Lower leg skin (tissue), 4 donors: ENCODE results near the gene PRR33. TPM values are rescaled to one million over a fixed set of nuclear protein-coding genes. Genes with fewer than 3 reads are reported as not detected.

ENCODE experiments used
- DNase-seq, 2 donors: peaks; one replicate each; pipeline ENCODE4 v3.0.0-alpha.2; 2019; ENCODE audit warnings: low spot score in 2 of 2
- H3K4me3 ChIP-seq: fragments of 200-600 bp; sonication (generic); 2 replicates; pipeline ENCODE4 v1.5.1; 2017; ENCODE audit warnings: mild to moderate bottlenecking, low read depth; ENCODE audit not compliant: poor library complexity, severe bottlenecking
- POLR2A ChIP-seq, 2 donors: fragments of 450-650 bp; IDR thresholded peaks; one replicate each; pipeline ENCODE4 v1.6.1; 2016 to 2017; ENCODE audit warnings: antibody characterized with exemption in 2 of 2, mild to moderate bottlenecking in 1 of 2, moderate library complexity in 1 of 2
- WGBS, 2 donors: methylation state at CpG; one replicate each; pipeline ENCODE4 v1.1.5; 2018; 5-methylcytosine and 5-hydroxymethylcytosine counted together
- intact Hi-C: fragments of 100-400 bp; cut with DNase I; formaldehyde crosslinking; loops from one replicate; pipeline ENCODE4 v1.15.0; 2023; ENCODE audit warnings: low total_unique reads
- total RNA-seq, 4 donors: library from RNA; depleted of rRNA; stranded (reverse); fragments of >200 nt; gene quantifications; one replicate each; pipeline ENCODE4 v1.1.0, GENCODE V29; 2016
- TF ChIP-seq, protein P1 (sequence below), 3 donors: fragments of 450-650 bp; IDR thresholded peaks; one replicate each; pipeline ENCODE4 v1.5.1; 2016; ENCODE audit warnings: antibody characterized with exemption in 3 of 3, mild to moderate bottlenecking in 3 of 3, moderate library complexity in 2 of 3

PRR33 gene
- total RNA-seq, 4 donors from 2014 or later: not detected

DNA sequence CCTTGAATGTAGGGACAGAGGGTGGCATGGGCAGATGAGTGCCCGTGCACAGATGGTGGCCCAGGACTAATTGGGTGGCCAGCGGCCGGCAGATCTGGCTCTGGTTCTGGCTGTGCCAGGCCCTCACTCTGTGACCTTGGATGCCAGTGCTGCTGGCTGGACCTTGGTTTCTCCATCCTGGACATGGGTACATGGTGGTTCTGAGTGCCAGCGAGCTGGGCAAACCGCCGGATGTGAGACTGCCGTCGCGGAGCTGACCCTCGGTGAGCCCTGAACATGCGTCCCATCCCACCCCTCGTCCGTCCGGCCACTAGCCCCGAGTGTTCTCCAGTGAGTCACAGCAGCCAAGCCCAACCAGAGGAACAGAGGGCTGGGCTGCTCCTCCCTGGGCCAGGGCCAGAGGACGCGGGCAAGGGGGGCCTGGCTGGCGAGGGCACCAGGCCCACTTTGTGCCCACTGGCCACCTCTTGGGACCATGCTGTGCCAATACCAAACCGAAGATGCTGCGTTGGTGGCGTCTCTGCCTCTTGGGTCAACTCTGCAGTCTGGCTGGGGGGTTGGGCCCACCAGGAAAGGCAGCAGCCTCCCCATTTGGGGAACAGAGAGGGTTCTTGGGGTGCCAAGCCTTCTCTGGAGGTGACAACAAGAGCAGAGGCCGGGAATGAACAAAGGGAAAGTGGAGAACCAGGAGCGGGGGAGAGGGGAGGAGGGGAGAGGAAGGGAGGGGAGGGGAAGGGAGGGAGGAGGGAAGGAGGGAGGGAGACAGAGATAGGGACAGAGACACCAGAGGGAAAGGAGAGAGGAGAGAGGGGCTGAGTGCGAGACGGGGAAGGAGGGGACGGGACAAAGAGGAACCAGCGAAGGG lies 28.1 kb downstream of the PRR33 start:
- intact Hi-C loops: no loop called here
- no peak overlapping the region for H3K4me3 ChIP-seq
- DNase-seq: peak; percentile 77 to 96
- WGBS, 2 donors: 19 to 23% methylated on average over 13 to 25 of the region's 27 CpGs
- TF ChIP-seq, protein P1, sequence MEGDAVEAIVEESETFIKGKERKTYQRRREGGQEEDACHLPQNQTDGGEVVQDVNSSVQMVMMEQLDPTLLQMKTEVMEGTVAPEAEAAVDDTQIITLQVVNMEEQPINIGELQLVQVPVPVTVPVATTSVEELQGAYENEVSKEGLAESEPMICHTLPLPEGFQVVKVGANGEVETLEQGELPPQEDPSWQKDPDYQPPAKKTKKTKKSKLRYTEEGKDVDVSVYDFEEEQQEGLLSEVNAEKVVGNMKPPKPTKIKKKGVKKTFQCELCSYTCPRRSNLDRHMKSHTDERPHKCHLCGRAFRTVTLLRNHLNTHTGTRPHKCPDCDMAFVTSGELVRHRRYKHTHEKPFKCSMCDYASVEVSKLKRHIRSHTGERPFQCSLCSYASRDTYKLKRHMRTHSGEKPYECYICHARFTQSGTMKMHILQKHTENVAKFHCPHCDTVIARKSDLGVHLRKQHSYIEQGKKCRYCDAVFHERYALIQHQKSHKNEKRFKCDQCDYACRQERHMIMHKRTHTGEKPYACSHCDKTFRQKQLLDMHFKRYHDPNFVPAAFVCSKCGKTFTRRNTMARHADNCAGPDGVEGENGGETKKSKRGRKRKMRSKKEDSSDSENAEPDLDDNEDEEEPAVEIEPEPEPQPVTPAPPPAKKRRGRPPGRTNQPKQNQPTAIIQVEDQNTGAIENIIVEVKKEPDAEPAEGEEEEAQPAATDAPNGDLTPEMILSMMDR (IDR thresholded peaks at IDR 0.05): no peak
- TF ChIP-seq POLR2A (IDR thresholded peaks at IDR 0.05): no peak

DNA sequence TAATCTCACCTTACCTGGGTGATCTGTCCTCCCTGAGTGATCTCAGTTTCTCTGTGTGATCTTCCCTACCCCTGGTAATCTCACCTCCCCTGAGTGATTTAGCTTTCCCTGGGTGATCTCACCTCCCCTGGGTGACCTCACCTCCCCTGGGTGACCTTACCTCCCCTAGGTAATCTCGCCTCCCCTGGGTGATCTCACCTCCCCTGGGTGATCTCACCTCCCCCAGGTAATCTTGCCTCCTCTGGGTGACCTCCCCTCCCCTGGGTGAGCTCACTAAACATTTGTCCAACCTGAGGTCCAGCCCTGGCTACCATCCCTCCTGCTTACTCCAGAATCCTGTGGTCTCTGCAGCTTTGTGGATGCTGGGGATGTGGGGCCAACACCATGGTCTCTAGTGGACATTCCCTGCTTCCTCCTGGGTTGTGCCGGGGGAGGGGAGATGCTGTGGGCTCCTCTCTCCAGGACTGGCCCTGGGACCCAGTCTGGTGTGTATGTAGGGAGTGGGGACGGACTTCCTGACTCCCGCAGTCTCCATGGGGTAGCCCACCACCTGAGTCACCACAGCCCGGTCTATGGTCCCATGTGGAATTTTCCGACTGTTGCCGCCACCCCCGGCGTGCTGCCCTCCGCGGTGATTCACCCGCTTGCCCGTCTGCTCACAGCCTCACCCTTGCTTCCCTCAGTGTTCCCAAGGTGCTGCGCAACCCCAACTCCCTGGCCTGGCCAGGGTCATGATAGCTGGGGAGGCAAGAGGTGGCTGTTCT lies 28.9 kb downstream of the PRR33 start:
- no peak for TF ChIP-seq POLR2A (IDR thresholded peaks at IDR 0.05)
- TF ChIP-seq, protein P1 (IDR thresholded peaks at IDR 0.05): no peak
- intact Hi-C loops: no loop called here
- WGBS, 2 donors: 69 to 91% methylated on average over 14 of the region's 14 CpGs
- no peak overlapping the region for H3K4me3 ChIP-seq
- no peak for DNase-seq

DNA sequence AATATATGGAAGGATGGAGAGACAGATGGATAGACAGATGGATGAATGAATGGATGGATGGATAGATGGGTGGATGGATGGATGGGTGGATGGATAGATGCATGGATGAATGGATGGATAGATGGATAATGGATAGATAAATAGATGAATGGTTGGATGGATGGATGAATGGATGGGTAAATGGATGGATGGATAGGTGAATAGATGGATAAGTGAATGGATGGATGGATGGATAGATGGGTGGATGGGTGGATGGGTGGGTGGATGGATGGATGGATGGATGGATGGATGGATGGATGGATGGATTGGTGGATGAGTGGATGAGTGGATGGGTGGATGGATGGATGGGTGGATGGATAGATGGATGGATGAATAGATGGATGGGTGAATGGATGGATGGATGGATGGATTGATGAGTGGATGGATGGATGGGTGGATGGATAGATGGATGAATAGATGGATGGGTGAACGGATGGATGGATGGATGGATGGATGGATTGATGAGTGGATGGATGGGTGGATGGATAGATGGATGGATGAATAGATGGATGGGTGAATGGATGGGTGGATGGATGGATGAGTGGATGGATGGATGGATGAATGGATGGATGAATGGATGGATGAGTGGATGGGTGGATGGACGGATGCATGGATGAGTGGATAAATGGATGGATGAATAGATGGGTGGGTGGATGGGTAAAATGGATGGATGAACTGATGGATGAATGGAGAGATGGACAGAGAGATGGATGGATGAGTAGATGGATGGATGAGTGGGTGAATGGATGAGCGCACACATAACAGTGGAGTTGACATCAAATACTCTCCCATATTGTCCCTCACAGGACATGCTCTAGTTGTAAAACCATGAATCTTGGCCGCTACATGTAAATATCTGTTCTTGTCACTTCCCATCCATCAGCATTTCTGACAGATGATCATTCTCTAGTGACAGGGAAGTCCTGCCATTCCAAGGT lies 30.0 kb downstream of the PRR33 start:
- DNase-seq: no peak
- TF ChIP-seq POLR2A (IDR thresholded peaks at IDR 0.05): no peak
- TF ChIP-seq, protein P1 (IDR thresholded peaks at IDR 0.05): no peak
- intact Hi-C loops: no loop called here
- WGBS, 2 donors: 93 to 95% methylated on average over 4 of the region's 4 CpGs
- no peak overlapping the region for H3K4me3 ChIP-seq

DNA sequence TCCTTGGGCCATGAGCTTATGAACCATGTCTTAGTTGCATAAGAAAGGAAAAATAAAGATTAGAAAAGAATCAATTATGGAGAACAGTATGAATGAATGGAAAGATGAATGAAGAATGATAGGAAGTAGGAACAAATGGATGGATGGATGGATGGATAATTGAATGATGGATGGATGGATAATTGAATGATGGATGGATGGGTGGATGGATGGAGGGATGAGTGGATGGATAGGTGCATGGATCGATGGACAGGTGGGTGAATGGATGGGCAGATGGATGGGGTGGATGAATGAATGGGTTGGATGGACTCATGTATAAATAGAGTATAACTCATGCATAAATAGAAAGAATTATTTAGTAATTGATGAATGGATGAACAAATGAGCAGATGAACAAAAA lies 31.6 kb downstream of the PRR33 start:
- no peak for TF ChIP-seq POLR2A (IDR thresholded peaks at IDR 0.05)
- TF ChIP-seq, protein P1 (IDR thresholded peaks at IDR 0.05): no peak
- no peak for DNase-seq
- intact Hi-C loops: no loop called here
- WGBS, 2 donors: 95 to 100% methylated on average over 1 of the region's 1 CpG
- H3K4me3 ChIP-seq: no peak overlapping the region

DNA sequence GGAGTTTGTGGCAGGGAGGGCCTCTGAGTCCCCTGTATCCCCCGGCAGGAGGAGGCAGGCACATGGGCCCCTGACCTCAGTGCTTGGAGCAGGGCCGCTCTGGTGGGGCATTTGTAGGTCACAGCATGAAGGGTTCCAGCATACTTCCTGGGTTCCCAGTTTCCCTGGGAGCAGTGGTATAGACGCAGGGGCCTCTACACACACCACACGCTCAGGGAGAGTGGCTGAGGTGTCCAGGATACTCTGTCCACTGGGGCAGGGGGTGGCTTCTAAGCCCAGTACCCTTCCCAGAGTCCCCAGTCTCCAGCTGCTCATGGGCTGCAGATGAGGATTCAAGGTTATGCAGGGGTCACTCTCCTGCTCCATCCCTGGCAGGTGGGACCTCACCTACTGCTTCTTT lies 32.7 kb downstream of the PRR33 start:
- WGBS, 2 donors: 88 to 93% methylated on average over 4 of the region's 4 CpGs
- TF ChIP-seq, protein P1 (IDR thresholded peaks at IDR 0.05): no peak
- TF ChIP-seq POLR2A (IDR thresholded peaks at IDR 0.05): no peak
- no peak for DNase-seq
- H3K4me3 ChIP-seq: no peak overlapping the region
- intact Hi-C loops: no loop called here
